Hindlimb muscle (tissue), 1 donor: Measurements from ENCODE around the gene GGPS1. TPM values are rescaled to one million over a fixed set of nuclear protein-coding genes. Genes with fewer than 3 reads are reported as not detected.
A peak's percentile ranks its signal among the peaks of the same experiment; 100 is the strongest.
"Not testable (repeated sequence)": the region's sequence is repeated elsewhere in the genome, so short reads cannot be mapped to it uniquely, and the experiment has no call there.

Experiments used
- DNase-seq: peaks from one replicate; pipeline ENCODE4 v3.0.0-alpha.2; 2013
- polyA plus RNA-seq: library from polyadenylated mRNA; unstranded; fragments of 120-200 nt; gene quantifications from one replicate; pipeline ENCODE4 v1.2.1, GENCODE V29; 2013; ENCODE audit not compliant: insufficient read length

GGPS1 gene
- polyA plus RNA-seq = 36.8 TPM

DNA sequence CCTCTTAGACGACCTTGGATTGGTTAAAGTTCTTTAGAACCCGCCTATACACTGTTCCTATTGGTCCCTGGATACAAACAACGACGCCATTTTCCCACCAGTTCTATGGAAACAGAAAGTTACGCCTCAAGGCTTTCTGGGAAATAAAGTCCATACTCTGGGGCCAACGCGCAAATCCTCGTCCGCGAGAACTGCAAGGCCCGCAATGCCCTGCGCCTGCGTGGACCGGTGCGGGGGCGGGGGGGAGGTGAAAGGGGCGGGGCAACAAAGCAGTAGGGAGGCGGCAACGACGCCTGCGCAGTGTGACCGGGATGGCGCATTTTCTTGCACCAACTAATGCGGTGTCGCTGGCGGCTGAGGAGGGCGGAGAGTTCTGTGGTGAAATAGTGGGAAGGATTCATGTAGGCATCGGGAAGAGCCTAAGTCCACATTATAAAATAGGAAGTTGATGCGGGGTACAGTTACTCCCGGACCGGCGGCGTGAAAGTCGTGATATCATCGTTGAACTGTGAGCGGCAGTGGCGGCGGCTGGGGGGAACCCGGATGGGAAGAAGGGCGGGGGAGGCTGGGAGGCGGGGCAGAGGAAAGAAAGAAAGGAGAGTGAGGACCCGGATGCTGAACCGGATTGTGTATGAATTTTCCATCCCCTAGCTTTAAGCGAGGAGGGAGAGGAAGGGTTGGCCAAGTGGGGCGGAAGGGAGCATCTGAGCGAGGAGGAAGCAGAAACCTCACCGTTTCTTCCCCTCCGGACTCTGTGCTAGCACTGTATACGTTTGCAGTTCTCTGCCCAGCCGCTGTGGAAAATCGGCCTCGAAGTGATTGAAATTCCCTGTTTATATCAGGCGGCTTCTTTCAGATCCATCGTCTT, at the start of gene GGPS1:
GGPS1 (plus strand) TSS at position 300 of the 868 bp plus-strand sequence. CDS start 6,695 bp downstream, outside the sequence.
- DNase-seq = peak; percentile 98

DNA sequence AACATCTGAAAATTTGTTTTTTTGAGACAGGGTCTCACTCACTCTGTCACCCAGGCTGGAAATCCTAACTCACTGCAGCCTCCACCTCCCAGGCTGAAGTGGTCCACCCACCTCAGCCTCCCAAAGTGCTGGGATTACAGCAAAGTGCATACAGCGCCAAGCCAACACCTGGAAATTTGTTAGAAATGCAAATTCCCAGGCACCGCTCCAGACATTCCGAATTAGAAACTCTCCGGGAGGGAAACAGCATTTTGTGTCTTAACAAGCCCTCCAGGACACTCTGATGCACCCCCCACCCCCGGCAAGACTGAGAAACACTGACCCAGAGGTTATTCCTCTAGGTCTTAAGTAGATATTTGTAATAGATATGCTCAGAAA, 49.5 kb upstream of the GGPS1 start:
- DNase-seq = no peak

DNA sequence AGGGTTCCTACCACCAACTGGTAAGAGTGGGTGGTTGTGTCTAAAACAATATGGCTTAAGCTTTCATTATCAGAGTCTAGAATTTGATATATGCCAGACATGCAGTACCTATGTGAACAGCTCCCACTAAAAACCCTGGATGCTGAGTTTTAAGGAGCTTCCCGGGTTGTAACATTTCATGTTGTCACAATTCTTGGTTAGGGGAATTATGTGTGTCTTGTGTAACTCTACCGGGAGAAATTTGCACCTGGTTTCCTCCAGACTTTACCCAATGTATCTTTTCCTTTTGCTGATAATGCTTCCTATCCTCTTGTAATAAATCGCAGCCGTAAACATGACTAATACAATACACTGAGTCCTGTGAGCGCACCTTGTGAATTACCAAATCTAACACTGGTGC, 48.7 kb upstream of the GGPS1 start:
- DNase-seq = no peak

DNA sequence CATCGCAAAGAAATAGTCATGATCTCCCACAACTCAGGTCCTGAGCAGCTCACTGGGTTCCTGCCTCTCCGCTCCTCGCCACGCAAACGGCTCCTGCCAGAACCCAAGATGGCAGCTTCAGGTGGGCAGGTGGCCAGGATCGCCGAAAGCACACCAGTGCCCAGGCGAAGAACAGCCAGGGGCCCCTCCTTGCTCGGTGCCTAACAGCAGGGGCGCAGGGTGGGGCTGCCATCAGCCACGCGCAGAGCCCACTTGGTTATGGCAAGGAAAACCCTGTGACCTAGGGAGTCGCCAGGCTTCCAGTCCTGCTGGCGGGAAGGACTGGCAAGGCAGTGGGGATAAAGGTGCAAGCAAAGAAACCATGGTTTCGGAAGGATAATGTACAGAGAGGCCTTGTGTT, 47.9 kb upstream of the GGPS1 start:
- no peak for DNase-seq

DNA sequence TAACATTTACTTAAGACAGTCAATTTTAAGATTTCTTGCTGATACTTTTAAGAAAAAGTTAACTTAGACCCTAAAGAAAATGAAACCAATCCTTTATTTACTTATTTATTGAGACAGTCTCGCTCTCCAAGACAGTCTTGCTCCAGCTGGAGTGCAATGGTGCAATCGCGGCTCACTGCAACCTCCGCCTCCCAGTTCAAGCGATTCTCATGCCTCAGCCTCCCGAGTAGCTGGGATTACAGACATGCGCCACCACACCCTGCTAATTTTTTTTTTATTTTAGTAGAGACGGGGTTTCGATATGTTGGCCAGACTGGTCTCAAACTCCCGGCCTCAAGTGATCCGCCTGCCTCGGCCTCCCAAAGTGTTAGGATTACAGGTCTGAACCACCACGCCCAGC, 44.7 kb upstream of the GGPS1 start:
- not testable (repeated sequence) for DNase-seq

DNA sequence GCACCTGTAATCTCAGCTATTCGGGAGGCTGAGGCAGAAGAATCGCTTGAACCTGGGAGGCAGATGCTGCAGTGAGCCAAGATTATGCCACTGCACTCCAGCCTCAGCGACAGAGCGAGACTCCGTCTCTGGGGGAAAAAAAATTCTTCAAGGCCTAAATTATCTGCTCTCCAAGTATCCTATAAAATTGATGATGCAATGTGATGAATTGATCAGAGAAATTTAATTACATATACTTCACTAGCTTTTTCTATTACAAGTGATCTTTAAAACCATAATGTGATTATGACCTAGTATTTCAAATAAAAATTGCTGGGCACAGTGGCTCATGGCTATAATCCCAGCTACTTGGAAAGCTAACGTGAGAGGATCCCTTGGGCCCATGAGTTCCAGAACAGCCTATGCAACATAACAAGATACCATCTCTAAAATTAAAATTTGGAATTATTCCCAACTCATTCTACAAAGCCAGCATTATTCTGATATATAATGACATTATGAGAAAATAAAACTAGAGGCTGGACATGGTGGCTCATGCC, 44.1 kb upstream of the GGPS1 start:
- DNase-seq = no peak

DNA sequence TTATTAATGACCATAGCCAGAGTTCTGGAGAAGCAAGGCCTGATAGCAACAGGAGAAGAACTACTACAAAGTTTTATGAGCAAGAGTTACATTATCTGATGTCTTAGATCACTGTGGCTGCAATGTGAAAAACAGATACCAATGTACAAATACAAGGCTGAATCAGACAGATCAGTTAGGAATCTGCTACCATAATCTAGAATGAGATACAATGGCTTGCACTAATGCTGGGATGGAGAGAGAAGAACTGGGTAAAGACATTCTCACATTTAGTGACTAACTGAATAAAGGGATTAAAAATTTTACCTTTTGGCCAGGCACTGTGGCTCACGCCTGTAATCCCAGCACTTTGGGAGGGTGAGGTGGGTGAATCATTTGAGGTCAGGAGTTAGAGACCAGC, 41.7 kb upstream of the GGPS1 start:
- DNase-seq = no peak

DNA sequence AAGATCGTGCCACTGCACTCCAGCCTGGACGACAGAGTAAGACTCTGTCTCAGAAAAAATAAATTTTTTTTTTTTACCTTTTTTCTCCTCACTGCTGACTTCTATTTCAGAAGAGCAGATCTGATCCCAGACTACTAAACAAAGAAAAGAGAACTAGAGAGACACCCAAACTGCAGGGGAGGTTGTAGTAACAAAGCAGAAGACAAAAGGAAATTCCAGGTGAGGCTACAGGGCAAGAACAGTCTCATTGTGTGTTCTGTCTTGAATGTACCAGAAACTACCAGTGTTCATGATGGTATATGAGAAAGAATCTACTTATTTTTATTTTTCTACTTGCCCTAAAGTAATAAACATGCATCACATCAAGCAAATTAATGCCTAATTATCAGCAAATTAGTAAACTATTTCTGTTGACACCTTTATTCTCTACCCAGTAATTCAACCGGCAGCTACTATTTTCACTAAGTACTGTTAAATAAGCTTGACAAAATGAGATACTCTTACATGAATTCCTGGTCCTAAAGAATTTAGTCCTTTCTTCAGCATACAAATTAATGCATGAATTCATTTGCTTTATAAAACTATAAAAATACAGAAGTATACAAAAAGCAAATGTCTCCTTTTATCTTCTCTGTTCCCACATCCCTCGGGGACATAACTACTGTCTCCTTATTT, 41.0 kb upstream of the GGPS1 start:
- no peak for DNase-seq

DNA sequence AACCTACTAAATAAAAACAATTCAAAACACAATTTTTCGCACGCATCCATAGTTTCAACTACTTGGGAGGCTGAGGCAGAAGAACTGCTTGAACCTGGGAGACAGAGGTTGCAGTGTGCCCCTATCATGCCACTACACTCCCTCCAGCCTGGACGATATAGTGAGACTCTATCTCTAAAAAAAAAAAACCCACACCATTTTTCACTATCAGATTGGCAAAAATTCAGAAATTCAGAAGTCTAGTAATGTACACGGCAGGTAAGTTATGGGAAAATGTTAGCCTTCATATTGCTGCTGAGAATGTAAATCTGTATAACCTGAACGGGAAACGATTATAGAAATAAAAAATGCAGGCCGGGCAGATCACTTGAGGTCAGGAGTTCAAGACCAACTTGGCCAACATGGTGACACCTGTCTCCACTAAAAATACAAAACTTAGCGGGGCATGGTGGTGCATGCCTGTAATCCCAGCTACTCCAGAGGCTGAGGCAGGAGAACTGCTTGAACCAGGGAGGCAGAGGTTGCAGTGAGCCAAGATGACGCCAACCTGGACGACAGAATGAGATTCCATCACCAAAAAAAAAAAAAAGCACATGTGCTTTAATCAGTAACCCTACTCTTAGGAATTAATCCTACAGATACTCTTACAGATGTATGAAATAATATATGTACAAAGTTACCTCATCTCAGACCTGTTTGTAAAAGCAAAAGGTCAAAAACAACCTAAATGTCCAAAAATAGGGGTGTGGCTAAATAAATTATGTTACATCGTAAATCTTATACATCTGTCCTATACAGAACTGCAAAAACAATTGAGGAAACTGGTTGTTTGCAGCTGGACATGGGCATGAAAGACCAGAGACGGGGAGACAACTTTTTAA, 38.3 kb upstream of the GGPS1 start:
- no peak for DNase-seq

DNA sequence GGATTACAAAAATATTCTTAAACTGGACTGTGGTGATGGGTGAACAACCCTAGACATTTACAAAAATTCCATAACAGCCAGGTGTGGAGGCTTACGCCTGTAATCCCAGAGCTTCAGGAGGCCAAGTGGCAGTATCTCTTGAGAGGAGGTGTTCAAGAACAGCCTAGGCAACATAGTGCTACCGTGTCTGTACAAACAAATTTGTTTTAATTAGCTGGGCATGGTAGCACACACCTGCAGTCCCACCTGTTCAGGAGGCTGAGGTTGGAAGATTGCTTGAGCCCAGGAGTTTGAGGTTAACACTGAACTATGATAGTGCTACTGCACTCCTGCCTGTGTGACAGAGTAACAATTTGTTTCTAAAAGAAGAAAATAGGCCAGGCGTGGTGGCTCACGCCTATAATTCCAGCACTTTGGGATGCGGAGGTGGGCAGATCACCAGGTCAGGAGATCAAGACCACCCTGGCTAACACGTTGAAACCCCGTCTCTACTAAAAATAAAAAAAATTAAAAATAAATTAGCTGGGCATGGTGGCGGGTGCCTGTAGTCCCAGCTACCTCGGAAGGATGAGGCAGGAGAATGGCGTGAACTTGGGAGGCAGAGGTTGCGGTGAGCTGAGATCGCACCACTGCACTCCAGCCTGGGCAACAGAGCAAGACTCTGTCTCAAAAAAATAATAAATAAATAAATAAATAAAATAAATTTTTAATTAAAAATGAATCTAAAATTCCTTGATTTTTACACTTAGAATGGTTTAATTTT, 37.4 kb upstream of the GGPS1 start:
- no peak for DNase-seq

DNA sequence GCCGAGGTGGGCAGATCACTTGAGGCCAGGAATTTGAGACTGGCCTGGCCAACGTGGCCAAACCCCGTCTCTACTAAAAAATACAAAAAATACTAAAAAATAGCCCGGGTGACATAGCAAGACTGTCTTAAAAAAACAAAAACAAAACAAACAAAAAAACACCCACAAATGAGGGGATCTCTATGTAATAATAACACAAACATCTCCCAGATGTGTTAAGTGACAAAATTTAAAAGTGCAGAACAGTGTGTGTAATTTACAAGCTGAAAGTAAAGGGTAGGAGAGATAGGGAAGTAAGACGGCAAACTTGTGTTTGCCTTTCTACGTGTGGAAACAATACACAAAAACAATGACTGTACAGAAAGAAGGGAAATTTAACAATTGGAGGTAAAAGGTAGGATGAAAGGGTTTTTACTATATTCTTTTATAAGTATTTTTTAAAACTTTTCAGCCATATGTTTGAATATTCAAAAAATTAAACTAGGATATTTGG, 36.7 kb upstream of the GGPS1 start:
- no peak for DNase-seq

DNA sequence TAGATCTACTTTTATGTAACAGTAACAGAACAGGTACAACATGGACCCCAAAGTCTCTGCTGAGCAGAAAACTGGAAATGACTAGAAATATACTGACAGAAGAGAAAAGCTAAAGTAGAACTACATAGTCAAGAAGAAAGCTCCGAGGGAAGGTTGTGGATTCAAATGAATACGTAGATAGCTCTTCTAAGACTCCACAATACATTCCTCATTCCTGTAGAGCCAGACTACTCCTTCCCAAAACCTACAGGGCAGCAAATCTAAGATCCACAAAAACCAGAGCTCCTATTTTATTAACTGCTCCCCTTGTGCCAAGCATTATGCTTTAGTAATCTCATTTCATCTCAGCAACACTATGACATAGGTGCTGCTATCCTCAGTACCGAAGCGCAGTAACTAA, 35.6 kb upstream of the GGPS1 start:
- DNase-seq = no peak

DNA sequence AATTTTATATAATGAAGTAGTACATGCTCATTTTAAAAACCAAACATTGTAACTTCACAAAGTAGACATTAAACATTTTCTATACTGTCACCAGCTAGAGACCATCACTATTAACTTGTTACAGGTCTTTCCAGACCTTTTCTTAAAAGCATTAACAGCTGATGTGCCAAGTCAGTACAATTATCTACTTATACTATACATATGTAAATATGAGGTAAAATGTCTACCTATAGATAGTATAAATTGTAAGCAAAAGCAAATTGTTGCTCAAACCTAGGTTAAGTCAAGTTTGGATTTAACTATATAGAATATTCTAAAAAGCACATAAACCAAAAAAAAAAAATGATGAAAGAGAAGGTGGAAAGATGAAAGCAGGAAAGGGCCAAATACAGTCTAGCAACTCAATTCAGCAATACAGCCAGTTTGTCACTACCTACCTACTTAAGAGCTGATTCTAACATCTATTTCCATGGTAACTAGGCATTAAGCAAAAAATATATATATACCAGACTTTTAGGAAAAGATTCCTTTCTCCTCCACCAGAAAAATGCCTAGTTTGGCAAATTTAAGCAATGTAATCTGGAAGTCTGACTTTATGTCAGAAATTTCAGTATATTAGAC, 34.9 kb upstream of the GGPS1 start:
- DNase-seq = no peak

DNA sequence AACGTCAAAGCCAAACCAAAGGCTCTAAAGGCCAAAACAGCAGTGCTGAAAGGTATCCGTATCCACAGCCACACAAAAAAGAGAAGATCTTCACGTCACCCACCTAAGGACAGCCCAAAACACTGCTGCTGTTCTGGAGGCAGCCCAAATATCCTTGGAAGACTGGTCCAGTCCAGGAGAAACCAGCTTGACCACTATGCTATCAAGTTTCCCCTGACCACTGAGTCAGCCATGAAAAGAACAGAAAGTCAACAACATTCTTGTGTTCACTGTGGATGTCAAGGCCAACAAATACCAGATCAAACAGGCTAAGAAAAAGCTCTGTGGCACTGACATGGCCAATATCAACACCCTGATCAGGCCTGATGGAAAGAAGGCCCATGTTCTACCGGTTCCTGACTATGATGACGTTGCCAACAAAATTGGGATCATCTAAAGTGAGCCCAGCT, 32.4 kb upstream of the GGPS1 start:
- DNase-seq = no peak

DNA sequence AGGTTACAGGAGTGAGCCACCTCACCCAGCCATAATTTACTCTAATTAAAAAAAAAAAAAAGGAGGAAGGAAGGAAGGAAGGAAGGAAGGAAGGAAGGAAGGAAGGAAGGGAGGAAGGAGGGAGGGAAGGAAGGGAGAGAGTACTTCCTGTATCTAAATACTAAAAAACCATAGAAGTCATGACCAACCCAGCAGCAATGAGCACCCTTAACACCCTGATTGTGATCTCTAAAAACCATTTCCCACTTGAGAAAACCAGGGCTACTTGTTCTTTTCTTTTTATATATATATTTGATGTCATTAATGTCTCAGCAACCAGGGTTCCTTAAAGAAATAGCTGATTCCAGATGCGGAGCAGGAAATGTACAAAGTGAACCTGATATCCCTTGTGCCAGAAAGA, 31.6 kb upstream of the GGPS1 start:
- no peak for DNase-seq

DNA sequence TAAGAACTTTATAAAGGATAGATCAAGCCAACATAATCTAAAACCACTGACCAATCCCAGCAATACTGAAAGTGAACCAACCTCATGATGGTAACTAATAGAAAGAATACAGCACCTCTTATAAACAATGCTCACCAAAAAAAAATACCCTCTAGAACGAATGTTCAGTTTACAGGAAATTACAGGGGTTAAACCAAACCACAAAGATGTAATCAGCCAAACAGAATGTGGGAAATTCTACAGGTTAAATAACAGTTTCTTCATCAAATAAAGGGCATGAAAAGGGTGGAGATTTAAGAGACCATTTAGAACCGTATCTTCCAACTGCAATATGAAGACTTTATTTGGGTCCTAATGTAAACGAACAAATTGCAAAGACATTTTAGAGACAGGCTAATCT, 30.8 kb upstream of the GGPS1 start:
- no peak for DNase-seq

DNA sequence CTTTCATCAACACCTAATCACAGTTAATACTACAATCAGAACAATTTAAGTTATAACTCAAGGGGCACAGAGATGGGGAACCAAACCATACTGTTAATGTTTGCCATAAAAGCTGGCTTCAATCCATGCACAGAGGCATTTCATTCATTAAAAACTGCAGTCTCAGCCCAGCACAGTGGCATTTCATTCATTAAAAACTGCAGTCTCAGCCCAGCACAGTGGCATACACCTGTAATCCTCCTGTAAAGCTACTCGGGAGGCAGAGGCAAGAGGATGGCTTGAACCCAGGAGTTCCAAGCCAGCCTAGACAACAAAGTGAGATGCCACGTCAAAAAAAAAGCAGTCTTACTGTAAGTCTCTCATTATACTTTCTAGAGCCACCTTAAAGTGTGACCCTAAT, 29.6 kb upstream of the GGPS1 start:
- DNase-seq = no peak

DNA sequence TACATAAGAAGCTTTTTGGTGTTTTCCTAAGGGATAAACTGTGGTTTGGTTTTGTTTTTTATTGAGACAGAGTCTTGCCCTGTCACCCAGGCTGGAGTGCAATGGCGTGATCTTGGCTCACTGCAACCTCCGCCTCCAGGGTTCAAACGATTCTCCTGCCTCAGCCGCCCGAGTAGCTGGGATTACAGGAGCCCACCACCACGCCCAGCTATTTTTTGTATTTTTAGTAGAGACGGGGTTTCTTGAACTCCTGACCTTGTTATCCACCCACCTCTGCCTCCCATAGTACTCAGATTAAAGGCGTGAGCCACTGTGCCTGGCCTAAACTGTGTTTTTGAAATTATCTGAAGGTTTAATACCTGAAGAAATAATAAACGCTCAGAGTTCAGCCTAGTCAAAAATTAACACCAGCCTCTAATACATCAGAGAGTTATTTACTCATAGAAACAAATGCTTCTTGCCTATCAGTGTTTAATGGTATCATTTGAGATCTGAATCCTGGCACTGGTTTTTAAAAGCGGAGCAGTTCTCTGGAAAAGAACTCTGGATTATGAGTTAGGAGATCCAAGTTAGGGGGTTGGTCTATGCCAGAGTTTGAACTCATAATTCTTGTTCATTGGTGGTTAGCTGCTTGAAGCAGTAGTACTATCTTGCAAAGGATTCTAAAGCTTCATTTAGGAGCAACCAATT, 29.1 kb upstream of the GGPS1 start:
- no peak for DNase-seq

DNA sequence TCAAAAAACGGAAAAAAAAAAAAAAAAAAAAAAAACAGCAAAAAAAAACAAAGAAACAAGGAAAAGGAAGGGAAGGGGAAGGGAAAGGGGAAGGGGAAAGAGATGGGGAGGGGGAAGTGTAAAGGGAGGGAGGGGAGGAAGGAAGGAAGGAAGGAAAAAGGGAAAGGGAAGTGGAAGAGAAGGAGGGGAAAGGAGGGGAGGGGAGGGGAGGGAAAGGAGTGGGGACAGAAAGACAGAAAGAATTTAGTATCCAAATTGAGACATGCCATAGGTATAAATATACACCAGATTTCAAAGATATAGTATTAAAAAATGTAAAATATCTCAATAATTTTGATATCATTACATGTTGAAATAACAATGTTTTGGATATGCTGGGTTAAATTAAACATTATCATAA, 26.2 kb upstream of the GGPS1 start:
- no peak for DNase-seq
